PC-3 (cell line): Measurements from ENCODE around the gene ANKRD10. TPM values are rescaled to one million over a fixed set of nuclear protein-coding genes. Genes with fewer than 3 reads are reported as not detected.

ENCODE experiments used
- ATAC-seq: fragments of 200-7000 bp; cut with Tn5 transposase; 2 replicates; pipeline ENCODE4 v1.9.1; 2020; ENCODE audit warnings: mild to moderate bottlenecking, moderate library complexity
- BruUV-seq: library from RNA; stranded (reverse); fragments of 400-500 nt; replicated peaks from 2 replicates; lab custom pipeline; 2021; lab: Mats Ljungman, UMichigan
- CTCF ChIA-PET: fragments of 300-600 bp; sonication (Branson Sonifier 250); formaldehyde crosslinking; loops from one replicate; lab custom pipeline; 2022; ENCODE audit warnings: antibody characterized with exemption; lab: Charles Lee
- POLR2A ChIA-PET: fragments of 300-600 bp; sonication (Branson Sonifier 250); formaldehyde crosslinking; loops from one replicate; lab custom pipeline; 2022; ENCODE audit warnings: antibody characterized with exemption; ENCODE audit not compliant: unreplicated experiment; lab: Charles Lee
- DNase-seq: peaks from one replicate; pipeline ENCODE4 v3.0.0-alpha.2; 2015
- H2AFZ ChIP-seq: fragments of 300-600 bp; sonication (generic); 2 replicates; pipeline ENCODE4 v1.6.0; 2016; ENCODE audit warnings: antibody characterized with exemption, low read length
- H3F3A ChIP-seq: fragments of 300-600 bp; sonication (generic); one replicate; pipeline ENCODE4 v1.6.0; 2017; ENCODE audit warnings: antibody characterized with exemption, low read length, control low read depth, mild to moderate bottlenecking; ENCODE audit not compliant: unreplicated experiment
- H3K27ac ChIP-seq: fragments of 300-600 bp; sonication (generic); 2 replicates; pipeline ENCODE4 v1.5.1; 2016; ENCODE audit warnings: mild to moderate bottlenecking, low read length
- H3K27me3 ChIP-seq: fragments of 300-600 bp; sonication (generic); 2 replicates; pipeline ENCODE4 v1.6.1; 2016; ENCODE audit warnings: low read length, mixed read lengths
- H3K36me3 ChIP-seq: fragments of 300-600 bp; sonication (generic); 2 replicates; pipeline ENCODE4 v1.6.1; 2016; ENCODE audit warnings: low read depth, mixed run types, low read length, mixed read lengths
- H3K4me1 ChIP-seq: fragments of 300-600 bp; sonication (generic); 2 replicates; pipeline ENCODE4 v1.5.1; 2016; ENCODE audit warnings: low read length; ENCODE audit not compliant: insufficient read depth
- H3K4me2 ChIP-seq: fragments of 300-600 bp; sonication (generic); 2 replicates; pipeline ENCODE4 v1.6.0; 2016; ENCODE audit warnings: low read length
- H3K4me3 ChIP-seq: fragments of 300-600 bp; sonication (generic); 2 replicates; pipeline ENCODE4 v1.5.1; 2016; ENCODE audit warnings: mild to moderate bottlenecking, low read length, mixed read lengths
- H3K79me2 ChIP-seq: fragments of 300-600 bp; sonication (generic); 2 replicates; pipeline ENCODE4 v1.6.1; 2017; ENCODE audit warnings: low read length, mixed read lengths
- H3K9ac ChIP-seq: fragments of 300-600 bp; sonication (generic); 2 replicates; pipeline ENCODE4 v1.6.0; 2016; ENCODE audit warnings: mild to moderate bottlenecking, low read length
- H3K9me2 ChIP-seq: fragments of 300-600 bp; sonication (generic); replicated peaks from 2 replicates; pipeline ENCODE4 v1.6.1; 2016; ENCODE audit warnings: mixed run types, low read length, mixed read lengths
- H3K9me3 ChIP-seq: fragments of 300-600 bp; sonication (generic); 2 replicates; pipeline ENCODE4 v1.6.1; 2016; ENCODE audit warnings: low read length, mixed read lengths
- H4K20me1 ChIP-seq: fragments of 300-600 bp; sonication (generic); 2 replicates; pipeline ENCODE4 v1.6.1; 2016; ENCODE audit warnings: low read length, mixed read lengths
- EZH2 ChIP-seq: fragments of 300-600 bp; sonication (generic); IDR thresholded peaks from one replicate; pipeline ENCODE4 v1.6.1; 2017; ENCODE audit warnings: antibody characterized with exemption, mild to moderate bottlenecking, low read length; ENCODE audit not compliant: unreplicated experiment
- EZH2phosphoT487 ChIP-seq: fragments of 300-600 bp; sonication (generic); IDR thresholded peaks from 2 replicates; pipeline ENCODE4 v1.6.1; 2018; ENCODE audit warnings: mild to moderate bottlenecking, antibody characterized with exemption, low read length, borderline replicate concordance
- intact Hi-C: fragments of 100-400 bp; cut with micrococcal nuclease; formaldehyde crosslinking; loops from 2 replicates; pipeline ENCODE4 v1.9.0; 2023
- total RNA-seq: library from RNA; depleted of rRNA; stranded (reverse); fragments of >200 nt; gene quantifications from 2 replicates; pipeline ENCODE4 v1.2.3, GENCODE V29; 2014
- TF ChIP-seq, protein P1 (sequence below): fragments of 300-600 bp; sonication (generic); conservative IDR thresholded peaks from 2 replicates; pipeline ENCODE4 v1.5.1; 2017; ENCODE audit warnings: antibody characterized with exemption, low read depth, mild to moderate bottlenecking, low read length

ANKRD10 gene
- total RNA-seq, 1 experiment from 2014 or later = 60.2 TPM

- Histone ChIP-seq H3K79me2 (no peaks in the 10 kb centered on the region), H2AFZ (no peak overlapping the region), H3K9me2 (no peaks in the 10 kb centered on the region), H3K27ac (no peak overlapping the region), H3K4me3 (no peak overlapping the region), H3K36me3 (no peaks in the 10 kb centered on the region), H3F3A (no peaks in the 10 kb centered on the region), H3K9me3 (no peaks in the 10 kb centered on the region), H4K20me1 (no peaks in the 10 kb centered on the region), H3K4me2 (no peak overlapping the region), H3K27me3 (peaks cover 10% of the 10 kb centered on the region; the same call in 1 of the 2 replicates), H3K4me1 (peaks cover 16% of the 10 kb centered on the region), H3K9ac (no peak overlapping the region)
- no TSS peak for BruUV-seq
- intact Hi-C loops = no loop called here
- TF ChIP-seq EZH2 (no peak), EZH2phosphoT487 (no peak)
- TF ChIP-seq, protein P1, sequence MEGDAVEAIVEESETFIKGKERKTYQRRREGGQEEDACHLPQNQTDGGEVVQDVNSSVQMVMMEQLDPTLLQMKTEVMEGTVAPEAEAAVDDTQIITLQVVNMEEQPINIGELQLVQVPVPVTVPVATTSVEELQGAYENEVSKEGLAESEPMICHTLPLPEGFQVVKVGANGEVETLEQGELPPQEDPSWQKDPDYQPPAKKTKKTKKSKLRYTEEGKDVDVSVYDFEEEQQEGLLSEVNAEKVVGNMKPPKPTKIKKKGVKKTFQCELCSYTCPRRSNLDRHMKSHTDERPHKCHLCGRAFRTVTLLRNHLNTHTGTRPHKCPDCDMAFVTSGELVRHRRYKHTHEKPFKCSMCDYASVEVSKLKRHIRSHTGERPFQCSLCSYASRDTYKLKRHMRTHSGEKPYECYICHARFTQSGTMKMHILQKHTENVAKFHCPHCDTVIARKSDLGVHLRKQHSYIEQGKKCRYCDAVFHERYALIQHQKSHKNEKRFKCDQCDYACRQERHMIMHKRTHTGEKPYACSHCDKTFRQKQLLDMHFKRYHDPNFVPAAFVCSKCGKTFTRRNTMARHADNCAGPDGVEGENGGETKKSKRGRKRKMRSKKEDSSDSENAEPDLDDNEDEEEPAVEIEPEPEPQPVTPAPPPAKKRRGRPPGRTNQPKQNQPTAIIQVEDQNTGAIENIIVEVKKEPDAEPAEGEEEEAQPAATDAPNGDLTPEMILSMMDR = no peak
- DNase-seq = no peak
- ChIA-PET POLR2A (no interaction called here), CTCF (no interaction called here)
- ATAC-seq = no peak
These were observed 69.3 kb downstream of the ANKRD10 start for GRCh38 chr13:110845520-110845919.

DNA sequence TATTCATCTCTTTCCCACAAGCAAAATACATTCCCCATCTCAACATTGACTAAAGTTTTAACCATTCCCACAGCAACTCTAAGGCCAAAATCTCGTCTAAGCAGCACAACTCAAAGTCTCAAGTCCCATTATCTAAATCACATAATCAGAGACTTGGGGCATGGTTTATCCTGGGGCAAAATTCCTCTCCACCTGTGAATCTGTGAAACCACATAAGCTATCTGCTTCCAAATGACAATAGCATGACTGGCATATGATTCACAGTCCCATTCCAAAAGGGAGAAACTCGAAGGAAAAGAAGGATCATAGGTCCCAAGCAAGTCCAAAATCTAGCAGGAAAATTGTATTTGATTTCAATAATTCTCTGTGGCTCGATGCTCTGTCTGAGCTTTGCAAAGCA lies 73.0 kb downstream of the ANKRD10 start:
- Histone ChIP-seq H3K4me1 (peaks cover 16% of the 10 kb centered on the region), H3K9me3 (no peaks in the 10 kb centered on the region), H3K79me2 (no peaks in the 10 kb centered on the region), H3K9me2 (no peaks in the 10 kb centered on the region), H3K4me2 (peak overlapping the region; percentile 33), H3F3A (no peaks in the 10 kb centered on the region), H3K4me3 (no peak overlapping the region), H3K9ac (no peak overlapping the region), H4K20me1 (no peaks in the 10 kb centered on the region), H3K36me3 (no peaks in the 10 kb centered on the region), H2AFZ (no peak overlapping the region), H3K27me3 (no peaks in the 10 kb centered on the region; the same call in 1 of the 2 replicates), H3K27ac (peak overlapping the region; percentile 41)
- no TSS peak for BruUV-seq
- POLR2A ChIA-PET = no interaction called here
- DNase-seq = peak; percentile 88
- ATAC-seq = peak; percentile 84
- intact Hi-C loops = no loop called here
- no peak for TF ChIP-seq EZH2
- TF ChIP-seq EZH2phosphoT487 = no peak
- TF ChIP-seq, protein P1 = no peak
- CTCF ChIA-PET = no interaction called here

DNA sequence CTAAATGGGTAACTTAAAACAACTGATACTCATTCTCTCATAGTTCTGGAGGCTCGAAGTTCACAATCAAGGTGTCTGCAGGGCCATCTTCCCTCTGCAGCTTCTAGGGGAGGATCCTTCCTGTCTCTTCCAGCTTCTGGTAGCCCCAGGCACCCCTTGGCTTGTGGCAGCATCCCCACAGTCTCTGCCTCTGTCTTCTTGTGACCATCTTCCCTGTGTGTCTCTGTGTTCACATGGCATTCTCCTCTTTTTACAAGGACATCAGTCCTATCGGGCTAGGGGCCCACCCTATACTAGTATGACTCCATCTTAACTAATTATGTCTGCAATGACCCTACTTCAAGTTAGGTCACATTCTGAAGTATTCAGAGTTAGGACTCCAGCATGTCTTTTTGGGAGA lies 73.5 kb downstream of the ANKRD10 start:
- no peaks in the 10 kb centered on the region for H3K79me2 ChIP-seq
- H4K20me1 ChIP-seq = no peaks in the 10 kb centered on the region
- intact Hi-C loops = no loop called here
- H3K4me2 ChIP-seq = peak overlapping the region; percentile 33; the same call in 1 of the 2 replicates
- no peak overlapping the region for H3K4me3 ChIP-seq
- no TSS peak for BruUV-seq
- ChIA-PET POLR2A (interaction anchor here (0.7 kb wide), 1 partner anchor 342 kb away, joined by 3 read pairs; no protein-coding TSS in a partner anchor), CTCF (no interaction called here)
- H3K27ac ChIP-seq = peak overlapping the region; percentile 26
- DNase-seq = no peak
- no peak overlapping the region for H3K9ac ChIP-seq
- H3K36me3 ChIP-seq = no peaks in the 10 kb centered on the region
- no peaks in the 10 kb centered on the region for H3F3A ChIP-seq
- ATAC-seq = no peak
- H3K4me1 ChIP-seq = peaks cover 16% of the 10 kb centered on the region
- TF ChIP-seq EZH2phosphoT487 (no peak), EZH2 (no peak)
- TF ChIP-seq, protein P1 = no peak
- H2AFZ ChIP-seq = no peak overlapping the region
- H3K9me3 ChIP-seq = no peaks in the 10 kb centered on the region
- H3K9me2 ChIP-seq = no peaks in the 10 kb centered on the region
- no peaks in the 10 kb centered on the region; the same call in 1 of the 2 replicates for H3K27me3 ChIP-seq
